Measurements from ENCODE around the gene FAM162A.
"Not testable (repeated sequence)": the region's sequence is repeated elsewhere in the genome, so short reads cannot be mapped to it uniquely, and the experiment has no call there.

Gene FAM162A

DNA sequence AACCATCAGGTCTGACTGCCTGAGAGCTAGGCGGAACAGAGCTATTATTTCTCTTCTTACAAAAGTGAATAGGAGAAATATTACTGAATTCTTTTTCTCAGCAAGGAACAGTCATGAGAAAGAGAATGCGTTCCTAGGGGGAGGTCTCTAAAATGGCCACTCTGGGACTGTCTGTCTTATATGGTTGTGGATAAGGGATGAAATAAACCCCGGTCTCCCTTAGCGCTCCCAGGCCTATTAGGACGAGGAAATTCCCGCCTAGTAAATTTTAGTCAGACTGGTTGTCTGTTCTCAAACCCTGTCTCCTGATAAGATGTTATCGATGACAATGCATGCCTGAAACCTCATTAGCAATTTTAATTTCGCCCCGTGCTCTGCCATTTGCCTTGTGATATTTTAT is 52.0 kb downstream of the FAM162A start:
- DNase-seq (ENCODE audit: low read depth), result no peak
- H3K4me3 ChIP-seq (replicated peaks; ENCODE audit: low read depth, low read length), result no peak overlapping the region
- TF ChIP-seq, protein P1, sequence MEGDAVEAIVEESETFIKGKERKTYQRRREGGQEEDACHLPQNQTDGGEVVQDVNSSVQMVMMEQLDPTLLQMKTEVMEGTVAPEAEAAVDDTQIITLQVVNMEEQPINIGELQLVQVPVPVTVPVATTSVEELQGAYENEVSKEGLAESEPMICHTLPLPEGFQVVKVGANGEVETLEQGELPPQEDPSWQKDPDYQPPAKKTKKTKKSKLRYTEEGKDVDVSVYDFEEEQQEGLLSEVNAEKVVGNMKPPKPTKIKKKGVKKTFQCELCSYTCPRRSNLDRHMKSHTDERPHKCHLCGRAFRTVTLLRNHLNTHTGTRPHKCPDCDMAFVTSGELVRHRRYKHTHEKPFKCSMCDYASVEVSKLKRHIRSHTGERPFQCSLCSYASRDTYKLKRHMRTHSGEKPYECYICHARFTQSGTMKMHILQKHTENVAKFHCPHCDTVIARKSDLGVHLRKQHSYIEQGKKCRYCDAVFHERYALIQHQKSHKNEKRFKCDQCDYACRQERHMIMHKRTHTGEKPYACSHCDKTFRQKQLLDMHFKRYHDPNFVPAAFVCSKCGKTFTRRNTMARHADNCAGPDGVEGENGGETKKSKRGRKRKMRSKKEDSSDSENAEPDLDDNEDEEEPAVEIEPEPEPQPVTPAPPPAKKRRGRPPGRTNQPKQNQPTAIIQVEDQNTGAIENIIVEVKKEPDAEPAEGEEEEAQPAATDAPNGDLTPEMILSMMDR (IDR thresholded peaks at IDR 0.05; ENCODE audit: low read length, missing control alignments), result no peak

GRCh38 chr3:122443090-122443489 is 59.1 kb downstream of the FAM162A start:
- no peak overlapping the region for H3K4me3 ChIP-seq (replicated peaks; ENCODE audit: low read depth, low read length)
- DNase-seq (ENCODE audit: low read depth), result no peak
- TF ChIP-seq, protein P1 (IDR thresholded peaks at IDR 0.05; ENCODE audit: low read length, missing control alignments), result no peak

GRCh38 chr3:122443762-122444490 is 59.9 kb downstream of the FAM162A start:
- not testable (repeated sequence) for DNase-seq (ENCODE audit: low read depth); H3K4me3 ChIP-seq (replicated peaks; ENCODE audit: low read depth, low read length)

GRCh38 chr3:122444491-122444887 is 60.5 kb downstream of the FAM162A start:
- DNase-seq (ENCODE audit: low read depth), result not testable (repeated sequence)

DNA sequence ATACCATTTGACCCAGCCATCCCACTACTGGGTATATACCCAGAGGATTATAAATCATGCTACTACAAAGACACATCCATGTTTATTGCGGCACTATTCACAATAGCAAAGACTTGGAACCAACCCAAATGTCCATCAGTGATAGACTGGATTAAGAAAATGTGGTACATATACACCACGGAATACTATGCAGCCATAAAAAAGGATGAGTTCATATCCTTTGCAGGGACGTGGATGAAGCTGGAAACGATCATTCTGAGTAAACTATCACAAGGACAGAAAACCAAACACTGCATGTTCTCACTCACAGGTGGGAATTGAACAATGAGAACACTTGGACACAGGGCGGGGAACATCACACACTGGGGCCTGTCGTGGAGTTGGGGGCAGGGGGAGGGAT is 64.2 kb downstream of the FAM162A start:
- H3K4me3 ChIP-seq (replicated peaks; ENCODE audit: low read depth, low read length); DNase-seq (ENCODE audit: low read depth): not testable (repeated sequence)

More at GRCh38 chr3:122444491-122444887, 60.5 kb downstream of the FAM162A start:
- not testable (repeated sequence) for H3K4me3 ChIP-seq (replicated peaks; ENCODE audit: low read depth, low read length)

- DNase-seq (ENCODE audit: low read depth), result no peak
- H3K4me3 ChIP-seq (replicated peaks; ENCODE audit: low read depth, low read length), result no peak overlapping the region
- TF ChIP-seq, protein P1 (IDR thresholded peaks at IDR 0.05; ENCODE audit: low read length, missing control alignments), result no peak
These were observed 67.4 kb downstream of the FAM162A start for GRCh38 chr3:122451371-122451770.

GRCh38 chr3:122456074-122456473 is 72.1 kb downstream of the FAM162A start:
- no peak for DNase-seq (ENCODE audit: low read depth)
- TF ChIP-seq, protein P1 (IDR thresholded peaks at IDR 0.05; ENCODE audit: low read length, missing control alignments), result no peak
- H3K4me3 ChIP-seq (replicated peaks; ENCODE audit: low read depth, low read length), result no peak overlapping the region

DNA sequence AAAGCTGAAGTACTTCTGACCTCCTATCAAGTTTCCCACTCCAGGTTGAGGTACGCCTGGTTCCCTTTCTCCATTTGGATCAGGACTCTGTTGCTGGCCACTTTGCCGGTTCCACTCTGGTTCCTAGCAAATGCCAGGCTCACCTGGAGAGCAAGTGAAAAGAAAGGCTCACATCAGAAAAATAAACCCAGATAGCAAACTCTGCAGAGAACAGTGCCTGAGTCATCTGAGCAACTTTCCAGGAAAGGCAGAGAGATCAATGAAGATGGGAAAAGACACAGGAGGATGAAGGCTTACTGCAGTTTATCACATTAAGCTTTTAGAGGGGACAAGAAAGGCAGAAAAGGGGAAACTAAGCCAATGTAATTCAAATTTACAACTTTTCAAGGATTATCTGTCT is 73.7 kb downstream of the FAM162A start:
- no peak for DNase-seq (ENCODE audit: low read depth)
- TF ChIP-seq, protein P1 (IDR thresholded peaks at IDR 0.05; ENCODE audit: low read length, missing control alignments), result no peak
- no peak overlapping the region for H3K4me3 ChIP-seq (replicated peaks; ENCODE audit: low read depth, low read length)
